K562 (cell line): Measurements from ENCODE around the gene GABRR1. TPM values are rescaled to one million over a fixed set of nuclear protein-coding genes. Genes with fewer than 3 reads are reported as not detected.

Source experiments
- ATAC-seq: fragments of 200-7000 bp; cut with Tn5 transposase; 3 replicates; pipeline ENCODE4 v1.9.1; 2020; ENCODE audit warnings: moderate library complexity
- BruUV-seq: library from RNA; stranded (reverse); fragments of 400-500 nt; replicated peaks from 2 replicates; lab custom pipeline; 2021; lab: Mats Ljungman, UMichigan
- CTCF ChIA-PET: fragments of 300-600 bp; formaldehyde crosslinking; extraction: SDS; loops from one replicate; lab custom pipeline; 2021; ENCODE audit warnings: low intra/inter-chr PET ratio; lab: Yijun Ruan, JAX
- POLR2A ChIA-PET: fragments of 300-600, 350-650 bp; sonication (Branson Sonifier 250); formaldehyde crosslinking; extraction: SDS; loops from one replicate; lab custom pipeline; 2021; ENCODE audit warnings: antibody characterized with exemption, inconsistent platforms; lab: Yijun Ruan, JAX
- DNase-seq, 4 experiments: peaks; one replicate each; pipeline versions ENCODE4 v3.0.0 to v3.0.0-alpha.2; 2011 to 2018; ENCODE audit warnings: low spot score in 3 of 4, mixed read lengths in 3 of 4; ENCODE audit errors: extremely low read depth in 1 of 4
- FAIRE-seq: peaks from 2 replicates; lab custom pipeline; 2011; peaks lifted over from hg19 to GRCh38; lab: Jason Lieb, UNC
- H2AFZ ChIP-seq: 2 replicates; pipeline ENCODE4 v1.6.0; 2011; ENCODE audit warnings: low read depth, low read length, control low read depth, inconsistent platforms
- H3K27ac ChIP-seq: fragments of 200-600 bp; 3 replicates; pipeline ENCODE4 v1.8.0; 2011; ENCODE audit warnings: low read depth, mild to moderate bottlenecking, control low read depth, inconsistent platforms, low read length, moderate library complexity, mixed read lengths; ENCODE audit errors: extremely low read depth
- H3K27me3 ChIP-seq, 2 experiments: fragments of 300-600 bp in 1 of 2; 2 replicates in 1 of 2; 3 replicates in 1 of 2; pipeline versions ENCODE4 v1.6.0 to v1.8.0; 2011; ENCODE audit warnings: inconsistent platforms in 2 of 2, low read length in 2 of 2, mild to moderate bottlenecking in 1 of 2, mixed read lengths in 1 of 2, moderate library complexity in 1 of 2; ENCODE audit not compliant: control insufficient read depth in 2 of 2, insufficient read depth in 2 of 2
- H3K36me3 ChIP-seq: fragments of 300-600 bp; 3 replicates; pipeline ENCODE4 v1.8.0; 2011; ENCODE audit warnings: mild to moderate bottlenecking, low read length, inconsistent platforms; ENCODE audit not compliant: control insufficient read depth, insufficient read depth
- H3K4me1 ChIP-seq, 2 experiments: fragments of 200-600 bp in 1 of 2; replicated peaks in 1 of 2; 2 replicates in 1 of 2; 3 replicates in 1 of 2; pipeline versions ENCODE4 v1.5.1 to v1.8.0; 2011; ENCODE audit warnings: inconsistent platforms in 2 of 2, low read length in 2 of 2, mild to moderate bottlenecking in 1 of 2, mixed read lengths in 1 of 2, moderate library complexity in 1 of 2; ENCODE audit not compliant: control insufficient read depth in 2 of 2, insufficient read depth in 2 of 2
- H3K4me2 ChIP-seq: 2 replicates; pipeline ENCODE4 v1.6.1; 2011; ENCODE audit warnings: low read length, control low read depth, inconsistent platforms, mixed read lengths; ENCODE audit not compliant: insufficient read depth
- H3K4me3 ChIP-seq: fragments of 200-600 bp; sonication (generic), shearing (Covaris generic); 2 replicates; pipeline ENCODE4 v1.5.1; 2016; ENCODE audit warnings: control low read depth, inconsistent platforms
- H3K79me2 ChIP-seq: fragments of 200-600 bp; 3 replicates; pipeline ENCODE4 v1.8.0; 2011; ENCODE audit warnings: low read length, inconsistent platforms; ENCODE audit not compliant: control insufficient read depth, insufficient read depth
- H3K9ac ChIP-seq, 2 experiments: 2 replicates each; pipeline versions ENCODE4 v1.6.0 to v1.6.1; 2011; ENCODE audit warnings: low read depth in 2 of 2, low read length in 2 of 2, control low read depth in 1 of 2, inconsistent platforms in 1 of 2, mild to moderate bottlenecking in 1 of 2, mixed read lengths in 1 of 2; ENCODE audit not compliant: insufficient read depth in 1 of 2
- H3K9me1 ChIP-seq: one replicate; pipeline ENCODE4 v1.6.0; 2011; ENCODE audit warnings: inconsistent platforms, mild to moderate bottlenecking, low read length, moderate library complexity; ENCODE audit not compliant: control insufficient read depth, insufficient read depth
- H3K9me3 ChIP-seq: replicated peaks from 2 replicates; pipeline ENCODE4 v1.5.1; 2011; ENCODE audit warnings: low read depth, low read length, inconsistent platforms; ENCODE audit not compliant: control insufficient read depth, insufficient read depth
- H4K20me1 ChIP-seq: replicated peaks from 2 replicates; pipeline ENCODE4 v1.6.1; 2011; ENCODE audit warnings: low read length, inconsistent platforms, mixed read lengths; ENCODE audit not compliant: control insufficient read depth, insufficient read depth
- ARID1B ChIP-seq: fragments of 450-650 bp; IDR thresholded peaks from 2 replicates; pipeline ENCODE4 v1.6.1; 2016; ENCODE audit warnings: antibody characterized with exemption, mild to moderate bottlenecking, inconsistent platforms
- BHLHE40 ChIP-seq: IDR thresholded peaks from 2 replicates; pipeline ENCODE4 v1.6.1; 2011; ENCODE audit warnings: low read length, improper control_type of control experiment
- E2F6 ChIP-seq, 2 experiments: IDR thresholded peaks; 2 replicates each; pipeline ENCODE4 v1.6.1; 2011; ENCODE audit warnings: borderline replicate concordance in 1 of 2, control low read depth in 1 of 2, low read depth in 1 of 2, low read length in 1 of 2, mild to moderate bottlenecking in 1 of 2, mixed read lengths in 1 of 2, moderate library complexity in 1 of 2; ENCODE audit not compliant: insufficient read depth in 1 of 2, insufficient read length in 1 of 2, poor library complexity in 1 of 2, severe bottlenecking in 1 of 2; ENCODE audit errors: extremely low read depth in 1 of 2
- JUND ChIP-seq, 2 experiments: IDR thresholded peaks; 2 replicates in 1 of 2; 3 replicates in 1 of 2; pipeline ENCODE4 v1.6.1; 2011; ENCODE audit warnings: borderline replicate concordance in 2 of 2, low read depth in 2 of 2, low read length in 2 of 2, improper control_type of control experiment in 1 of 2, missing biosample characterization in 1 of 2, missing genetic modification characterization in 1 of 2, missing genetic modification reagents in 1 of 2
- MAX ChIP-seq: sonication (generic); formaldehyde crosslinking; IDR thresholded peaks from 2 replicates; pipeline ENCODE4 v1.9.0; 2022; ENCODE audit warnings: mild to moderate bottlenecking, missing genetic modification reagents
- MCM7 ChIP-seq, 2 experiments: fragments of 450-650 bp; IDR thresholded peaks; 2 replicates each; pipeline ENCODE4 v1.6.1; 2016 to 2018
- POLR2AphosphoS5 ChIP-seq: IDR thresholded peaks from 2 replicates; pipeline ENCODE4 v1.6.1; 2011; ENCODE audit warnings: mild to moderate bottlenecking, low read depth, low read length, moderate library complexity; ENCODE audit not compliant: control insufficient read depth, insufficient read depth
- RCOR1 ChIP-seq, 2 experiments: IDR thresholded peaks; 2 replicates each; pipeline ENCODE4 v1.6.1; 2012; ENCODE audit warnings: low read depth in 2 of 2, low read length in 2 of 2, borderline replicate concordance in 1 of 2, improper control_type of control experiment in 1 of 2
- RNF2 ChIP-seq: sonication (generic); IDR thresholded peaks from 2 replicates; pipeline ENCODE4 v1.6.1; 2016
- SMAD4 ChIP-seq: fragments of 250-450 bp; sonication (Bioruptor Pico); conservative IDR thresholded peaks from 2 replicates; pipeline ENCODE4 v1.8.0; 2021; ENCODE audit warnings: inconsistent platforms, mild to moderate bottlenecking, moderate library complexity
- SNIP1 ChIP-seq: fragments of 450-650 bp; IDR thresholded peaks from 2 replicates; pipeline ENCODE4 v1.7.1; 2017; ENCODE audit warnings: low read depth, mild to moderate bottlenecking
- SP2 ChIP-seq: IDR thresholded peaks from 2 replicates; pipeline ENCODE4 v1.6.1; 2011; ENCODE audit warnings: mild to moderate bottlenecking, low read depth, low read length, moderate library complexity; ENCODE audit not compliant: poor library complexity, severe bottlenecking; ENCODE audit errors: extremely low read depth
- STAT5A ChIP-seq: IDR thresholded peaks from 2 replicates; pipeline ENCODE4 v1.6.1; 2012; ENCODE audit warnings: low read length, inconsistent platforms, borderline replicate concordance
- TCF7L2 ChIP-seq: fragments of 150-350 bp; IDR thresholded peaks from 2 replicates; pipeline ENCODE4 v1.6.1; 2016; ENCODE audit warnings: low read depth, mild to moderate bottlenecking, low read length, moderate library complexity
- USF1 ChIP-seq: sonication (generic); formaldehyde crosslinking; IDR thresholded peaks from 2 replicates; pipeline ENCODE4 v1.9.0; 2022; ENCODE audit warnings: mild to moderate bottlenecking, missing genetic modification reagents
- ZBTB33 ChIP-seq: sonication (generic); formaldehyde crosslinking; IDR thresholded peaks from 2 replicates; pipeline ENCODE4 v1.8.1; 2023; ENCODE audit warnings: mild to moderate bottlenecking, missing genetic modification reagents
- WGBS: fragments of 100-300 bp; shearing (Covaris generic); methylation state at CpG from one replicate; pipeline ENCODE4 v1.1.6; 2016; ENCODE audit warnings: low coverage, mixed read lengths; ENCODE audit not compliant: insufficient coverage; ENCODE audit errors: missing lambda C conversion rate; 5-methylcytosine and 5-hydroxymethylcytosine counted together
- in situ Hi-C: fragments of 300-500 bp; cut with MboI; formaldehyde crosslinking; loops from 4 replicates; pipeline ENCODE4 v1.15.0; 2018; ENCODE audit warnings: inconsistent platforms, mixed read lengths
- intact Hi-C: fragments of 100-400 bp; cut with micrococcal nuclease; formaldehyde crosslinking; loops from 2 replicates; pipeline ENCODE4 v1.14.2; 2022
- polyA plus RNA-seq, 8 experiments: library from polyadenylated mRNA; depleted of rRNA in 4 of 8; stranded (reverse) in 5 of 8; unstranded in 3 of 8; fragments of >200 nt; fragmentation: Nextera tagmentation in 2 of 8; fragmentation: Illumina TruSeq in 1 of 8; extraction: Ambion mirVana in 2 of 8; extraction: Trizol in 1 of 8; gene quantifications; 2 replicates each; pipeline versions ENCODE4 v1.2.1 to v1.2.3, GENCODE V29; 2011 to 2014; ENCODE audit warnings: inconsistent platforms in 1 of 8, missing spikeins in 1 of 8
- total RNA-seq, 7 experiments: library from RNA; depleted of rRNA in 6 of 7; stranded (reverse); fragments of >200 nt in 6 of 7; fragmentation: Illumina TruSeq in 2 of 7; extraction: Trizol in 2 of 7; gene quantifications; 2 replicates each; pipeline versions ENCODE4 v1.2.1 to v1.2.3, GENCODE V29; 2011 to 2021; ENCODE audit warnings: low replicate concordance in 1 of 7

The GABRR1 gene
- total and polyA plus RNA-seq, 9 of the 15 experiments (the other 6 are each of a cell fraction or from before 2014, with no cell fraction given) = not detected

- no TSS peak for BruUV-seq
- ATAC-seq = peak; percentile 83
- no peaks in the 10 kb centered on the region for H3K9me1 ChIP-seq
- intact Hi-C loops (no loop called here), in situ Hi-C loops (no loop called here)
- H3K4me1 ChIP-seq = peaks cover 6 to 14% of the 10 kb centered on the region in 2 experiments; a peak in 4 of 5 replicates
- DNase-seq = peak in 3 of 4 experiments; percentile 20 to 66 (median 61)
- 9% methylated on average over 4 of the region's 4 CpGs for WGBS
- H2AFZ ChIP-seq = peak overlapping the region; percentile 85
- CTCF ChIA-PET = no interaction called here
- FAIRE-seq = no peak
- no peaks in the 10 kb centered on the region for H3K36me3 ChIP-seq
- H3K79me2 ChIP-seq = no peaks in the 10 kb centered on the region
- no peaks in the 10 kb centered on the region for H4K20me1 ChIP-seq
- H3K4me2 ChIP-seq = no peak overlapping the region
- POLR2A ChIA-PET = interaction anchor here (0.6 to 2.0 kb wide), 3 partner anchors 9 to 139 kb away, joined by 3 to 5 read pairs (median 3); partner anchors contain the start of gene UBE2J1
- peaks cover 2 to 4% of the 10 kb centered on the region in 2 experiments; a peak in 1 of 5 replicates for H3K27me3 ChIP-seq
- no peak overlapping the region for H3K27ac ChIP-seq
- no peaks in the 10 kb centered on the region for H3K9me3 ChIP-seq
- no peak overlapping the region for H3K4me3 ChIP-seq
- H3K9ac ChIP-seq = no peak overlapping the region
- TF ChIP-seq STAT5A = peak; percentile 43
- no peak for TF ChIP-seq SNIP1
- peak; percentile 54 for TF ChIP-seq ARID1B
- no peak for TF ChIP-seq JUND (IDR thresholded peaks at IDR 0.05; ENCODE audit: borderline replicate concordance, low read depth, low read length)
- TF ChIP-seq JUND (tag; IDR thresholded peaks at IDR 0.05; ENCODE audit: borderline replicate concordance, low read depth, low read length) = peak; percentile 23; the same call in 1 of the 3 replicates
- TF ChIP-seq SP2 = no peak
- TF ChIP-seq TCF7L2 = no peak
- peak; percentile 46; the same call in 1 of the 2 replicates for TF ChIP-seq USF1 (CRISPR knock-in tag)
- no peak for TF ChIP-seq MCM7 (IDR thresholded peaks at IDR 0.05)
- 0 out of 2 replicates have a peak, but pooled peaks have one; percentile 25 for TF ChIP-seq ZBTB33 (CRISPR knock-in tag)
- TF ChIP-seq RCOR1 (IDR thresholded peaks at IDR 0.05; ENCODE audit: borderline replicate concordance in 1 of 2, low read depth in 2 of 2, low read length in 2 of 2) = peak in 1 of 2 experiments; percentile 74; a peak in 1 of 4 replicates
- peak; percentile 49; the same call in 1 of the 2 replicates for TF ChIP-seq RNF2
- TF ChIP-seq POLR2AphosphoS5 = no peak
- TF ChIP-seq E2F6 (IDR thresholded peaks at IDR 0.05; ENCODE audit: borderline replicate concordance in 1 of 2, extremely low read depth in 1 of 2, insufficient read depth in 1 of 2, insufficient read length in 1 of 2, low read depth in 1 of 2, low read length in 1 of 2, poor library complexity in 1 of 2, severe bottlenecking in 1 of 2) = peak; percentile 80 to 85
- peak; percentile 84 for TF ChIP-seq MAX (CRISPR knock-in tag)
- peak; percentile 50; the same call in 1 of the 2 replicates for TF ChIP-seq BHLHE40
- TF ChIP-seq SMAD4 (CRISPR knock-in tag) = peak; percentile 47
Measured at GRCh38 chr6:89260310-89260709, 43.2 kb upstream of the GABRR1 start.
